ENCODE data around the gene LRRK1. TPM values are rescaled to one million over a fixed set of nuclear protein-coding genes. Genes with fewer than 3 reads are reported as not detected.

The LRRK1 gene
- total and polyA plus RNA-seq, 9 donors, result 6.5 to 27.3 (median 17.5) TPM

GRCh38 chr15:100900136-100900794, 18.9 kb upstream of the LRRK1 start:
- Histone ChIP-seq H3K27me3 (no peaks in the 10 kb centered on the region), H3K9me3 (no peaks in the 10 kb centered on the region), H3K4me3 (no peak overlapping the region), H3K4me1 (ENCODE audit: insufficient read depth) (peaks cover 7% of the 10 kb centered on the region), H3K27ac (no peak overlapping the region), H3K36me3 (no peaks in the 10 kb centered on the region)
- TF ChIP-seq CTCF (IDR thresholded peaks at IDR 0.05) (no peak), POLR2A (IDR thresholded peaks at IDR 0.05) (no peak), EP300 (IDR thresholded peaks at IDR 0.05) (no peak)
- 43 to 53% (median 46%) methylated on average over 13 of the region's 13 CpGs for WGBS, 3 donors
- intact Hi-C loops (cut with DNase I), result no loop called here
- peak in 4 of 5 donors; percentile 20 to 63 (median 44) for DNase-seq

- Histone ChIP-seq H3K4me3 (no peak overlapping the region), H3K27ac (no peak overlapping the region), H3K27me3 (no peaks in the 10 kb centered on the region), H3K4me1 (ENCODE audit: insufficient read depth) (peaks cover 7% of the 10 kb centered on the region), H3K9me3 (no peaks in the 10 kb centered on the region), H3K36me3 (no peaks in the 10 kb centered on the region)
- 57 to 64% (median 61%) methylated on average over 9 of the region's 9 CpGs for WGBS, 3 donors
- no peak for DNase-seq
- TF ChIP-seq EP300 (IDR thresholded peaks at IDR 0.05) (no peak), CTCF (IDR thresholded peaks at IDR 0.05) (no peak), POLR2A (IDR thresholded peaks at IDR 0.05) (no peak)
- intact Hi-C loops (cut with DNase I), result no loop called here
These were observed 18.4 kb upstream of the LRRK1 start for GRCh38 chr15:100900795-100901169.

GRCh38 chr15:100901296-100901695, 17.9 kb upstream of the LRRK1 start:
- Histone ChIP-seq H3K4me1 (ENCODE audit: insufficient read depth) (peaks cover 7% of the 10 kb centered on the region), H3K4me3 (no peak overlapping the region), H3K36me3 (no peaks in the 10 kb centered on the region), H3K27ac (peak overlapping the region in 1 of 2 donors; percentile 89), H3K27me3 (no peaks in the 10 kb centered on the region), H3K9me3 (no peaks in the 10 kb centered on the region)
- 52 to 71% (median 54%) methylated on average over 3 of the region's 3 CpGs for WGBS, 3 donors
- DNase-seq, result no peak
- intact Hi-C loops (cut with DNase I), result no loop called here
- TF ChIP-seq CTCF (IDR thresholded peaks at IDR 0.05), result no peak
- no peak for TF ChIP-seq EP300 (IDR thresholded peaks at IDR 0.05)
- no peak for TF ChIP-seq POLR2A (IDR thresholded peaks at IDR 0.05)

- WGBS, 3 donors, result 11 to 28% (median 12%) methylated on average over 14 of the region's 14 CpGs
- intact Hi-C loops (cut with DNase I), result no loop called here
- peak overlapping the region; percentile 28 for H3K4me3 ChIP-seq
- H3K9me3 ChIP-seq, result no peaks in the 10 kb centered on the region
- H3K27me3 ChIP-seq, result no peaks in the 10 kb centered on the region
- H3K36me3 ChIP-seq, result no peaks in the 10 kb centered on the region
- peaks cover 7% of the 10 kb centered on the region for H3K4me1 ChIP-seq (ENCODE audit: insufficient read depth)
- peak overlapping the region in 1 of 2 donors; percentile 89 for H3K27ac ChIP-seq
- DNase-seq, result peak in 4 of 5 donors; percentile 21 to 62 (median 54)
- TF ChIP-seq EP300 (IDR thresholded peaks at IDR 0.05) (no peak), CTCF (IDR thresholded peaks at IDR 0.05) (no peak), POLR2A (IDR thresholded peaks at IDR 0.05) (no peak)
These were observed 17.3 kb upstream of the LRRK1 start for GRCh38 chr15:100901702-100902435.

Measured in ovary (tissue), 9 donors.